Activated effector memory CD4-positive, alpha-beta T cell treated with anti-CD3 and anti-CD28 coated beads, Interleukin-2, amount 50 U/mL, for 16 hours (primary cell): ENCODE data around the gene MAB21L2.

Experiments
- DNase-seq: peaks from one replicate; pipeline ENCODE4 v3.0.0-alpha.2; 2020

Gene MAB21L2

DNA sequence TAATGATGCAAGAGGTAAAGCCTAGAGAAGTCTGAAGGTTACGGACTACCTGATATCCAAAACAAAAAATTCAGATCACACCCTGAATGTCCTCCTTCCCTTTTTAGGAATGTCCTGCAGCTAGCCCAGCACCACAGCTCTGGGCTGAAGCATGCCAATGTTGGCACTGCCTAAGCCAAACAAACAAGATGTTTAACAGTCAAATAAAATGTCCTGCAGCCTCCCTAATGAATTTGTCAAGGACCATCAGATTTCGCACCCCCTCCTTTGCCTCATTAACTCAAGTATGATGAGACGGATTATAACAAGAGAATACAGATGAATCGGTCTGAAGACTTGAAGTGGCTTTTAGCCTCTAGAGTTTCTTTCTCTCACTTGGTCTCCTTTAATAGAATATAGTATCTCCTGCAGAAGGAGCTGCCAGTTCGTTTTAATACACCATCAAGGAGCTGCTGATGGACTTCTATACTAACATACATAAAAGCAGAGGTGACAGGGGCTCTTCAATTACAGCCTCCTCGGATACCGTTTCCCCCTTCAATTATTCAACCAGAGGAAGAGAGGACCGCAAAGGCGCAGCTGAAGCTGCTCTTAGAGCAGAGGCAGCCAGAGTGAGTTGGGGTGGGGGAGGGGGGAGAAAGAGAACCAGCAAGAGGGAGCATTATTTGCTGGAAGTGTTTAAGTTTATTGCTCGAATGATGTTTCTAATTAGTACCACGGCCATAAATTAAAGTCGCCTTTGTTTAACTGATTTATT, 3.0 kb upstream of the MAB21L2 start:
- DNase-seq, result no peak

DNA sequence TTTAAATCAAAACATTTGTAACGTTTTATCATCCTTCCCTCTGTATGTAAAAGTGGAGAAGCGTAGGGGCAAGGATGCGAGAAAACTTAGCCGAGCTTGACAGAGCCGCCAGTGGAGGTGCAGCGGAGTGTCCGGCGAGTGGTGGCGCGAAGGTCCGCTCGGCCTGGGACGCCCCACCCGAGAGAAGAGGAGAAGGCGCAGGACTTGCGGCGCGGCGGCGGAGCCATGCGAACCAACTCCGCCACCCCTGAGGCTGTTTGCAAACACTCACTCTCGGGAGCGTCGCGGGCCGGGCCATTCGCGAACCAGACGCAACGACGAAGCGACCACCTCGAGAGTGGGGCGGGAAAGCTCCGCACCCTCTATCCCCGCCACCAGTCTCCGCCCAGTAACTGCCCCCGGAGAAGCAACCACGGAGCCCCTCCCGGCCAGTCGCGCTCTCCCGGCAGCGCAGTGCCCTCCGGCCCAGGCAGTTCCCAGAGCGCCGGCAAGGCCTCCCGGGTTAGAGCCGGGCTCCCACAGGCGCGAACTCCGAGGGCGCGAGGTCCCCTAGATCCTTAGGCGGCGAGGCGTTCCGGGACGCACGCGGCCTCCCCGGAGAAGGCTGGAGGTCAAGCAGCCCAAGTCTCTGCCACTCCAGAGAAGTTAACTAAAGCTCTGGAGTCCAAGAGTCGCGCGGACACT, 2.3 kb upstream of the MAB21L2 start:
- DNase-seq, result no peak

DNA sequence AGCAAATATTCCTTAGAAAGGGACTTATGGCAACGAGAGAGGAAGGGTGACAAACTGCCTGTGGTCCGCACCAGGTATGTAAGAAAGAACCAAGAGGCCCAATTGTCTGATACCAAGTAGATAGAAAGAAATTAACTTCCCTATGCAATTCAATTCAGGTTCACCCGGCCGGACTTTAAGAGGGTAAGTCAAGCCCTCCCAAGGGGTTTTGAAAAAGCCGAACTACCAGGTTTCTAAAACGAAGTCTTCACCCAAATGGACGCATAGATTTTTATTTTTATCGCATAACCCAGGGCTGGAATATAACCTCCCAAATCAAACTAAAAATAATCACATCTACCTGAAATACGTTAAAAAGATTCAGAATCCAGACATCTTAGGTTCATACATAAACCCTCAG, 1.6 kb upstream of the MAB21L2 start:
- no peak for DNase-seq

DNA sequence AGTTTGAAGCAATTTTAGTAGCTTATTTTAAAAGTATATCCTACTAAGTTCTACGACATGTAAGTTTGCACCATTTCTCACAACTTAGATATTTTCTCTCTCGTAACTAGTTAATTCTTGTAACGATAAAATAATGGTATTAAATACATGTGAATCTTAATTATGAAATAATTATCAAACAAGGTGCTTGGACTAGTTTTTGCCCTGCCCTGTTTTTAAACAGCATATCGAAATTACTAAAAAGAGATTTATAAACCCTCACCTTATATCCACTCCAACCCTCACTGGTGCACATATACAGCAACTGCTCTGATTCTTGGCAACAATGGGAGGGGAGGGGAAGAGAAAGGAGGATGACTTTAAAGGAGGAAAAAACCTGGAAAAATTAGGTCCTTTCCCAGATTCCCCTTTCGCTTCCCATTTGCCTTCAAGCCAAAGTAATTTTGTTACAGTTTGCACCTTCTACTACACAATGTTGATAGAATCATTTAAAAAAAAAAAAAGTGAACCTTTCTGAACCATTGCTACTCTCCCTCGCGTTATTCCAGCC, 820 bp upstream of the MAB21L2 start:
- DNase-seq, result no peak

DNA sequence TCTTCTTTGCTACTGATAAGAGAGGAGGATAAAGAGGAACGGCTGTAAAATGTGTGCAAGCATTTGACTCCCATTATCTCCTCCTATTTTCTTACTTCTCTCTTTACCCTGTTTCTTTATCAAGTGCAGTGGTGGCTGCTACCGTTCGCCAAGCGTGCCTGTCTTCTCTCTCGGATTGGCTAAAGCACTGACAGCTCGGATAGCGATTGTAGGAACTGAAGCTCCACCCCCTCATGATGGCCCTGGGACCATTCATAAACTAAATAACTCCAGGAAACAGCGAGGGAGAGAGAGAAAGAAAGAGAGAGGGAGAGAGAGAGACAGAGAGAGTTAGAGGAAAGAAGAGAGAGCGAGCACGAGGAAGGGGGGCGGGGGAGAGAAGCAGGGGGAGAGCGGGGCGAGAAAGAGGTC, 305 bp upstream of the MAB21L2 start:
- DNase-seq, result no peak

DNA sequence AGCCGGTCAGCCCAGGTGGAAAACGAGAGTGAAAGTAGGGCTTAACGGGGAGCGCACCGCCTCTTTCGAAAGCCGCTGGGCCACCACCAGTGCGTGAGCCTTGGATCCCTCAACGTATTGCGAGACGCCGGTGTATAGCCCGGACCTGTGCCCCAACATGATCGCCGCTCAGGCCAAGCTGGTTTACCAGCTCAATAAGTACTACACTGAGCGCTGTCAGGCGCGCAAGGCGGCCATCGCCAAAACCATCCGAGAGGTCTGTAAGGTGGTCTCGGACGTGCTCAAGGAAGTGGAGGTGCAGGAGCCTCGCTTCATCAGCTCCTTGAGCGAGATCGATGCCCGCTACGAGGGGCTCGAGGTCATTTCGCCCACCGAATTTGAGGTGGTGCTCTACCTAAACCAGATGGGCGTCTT, 929 bp downstream of the MAB21L2 start:
- no peak for DNase-seq

DNA sequence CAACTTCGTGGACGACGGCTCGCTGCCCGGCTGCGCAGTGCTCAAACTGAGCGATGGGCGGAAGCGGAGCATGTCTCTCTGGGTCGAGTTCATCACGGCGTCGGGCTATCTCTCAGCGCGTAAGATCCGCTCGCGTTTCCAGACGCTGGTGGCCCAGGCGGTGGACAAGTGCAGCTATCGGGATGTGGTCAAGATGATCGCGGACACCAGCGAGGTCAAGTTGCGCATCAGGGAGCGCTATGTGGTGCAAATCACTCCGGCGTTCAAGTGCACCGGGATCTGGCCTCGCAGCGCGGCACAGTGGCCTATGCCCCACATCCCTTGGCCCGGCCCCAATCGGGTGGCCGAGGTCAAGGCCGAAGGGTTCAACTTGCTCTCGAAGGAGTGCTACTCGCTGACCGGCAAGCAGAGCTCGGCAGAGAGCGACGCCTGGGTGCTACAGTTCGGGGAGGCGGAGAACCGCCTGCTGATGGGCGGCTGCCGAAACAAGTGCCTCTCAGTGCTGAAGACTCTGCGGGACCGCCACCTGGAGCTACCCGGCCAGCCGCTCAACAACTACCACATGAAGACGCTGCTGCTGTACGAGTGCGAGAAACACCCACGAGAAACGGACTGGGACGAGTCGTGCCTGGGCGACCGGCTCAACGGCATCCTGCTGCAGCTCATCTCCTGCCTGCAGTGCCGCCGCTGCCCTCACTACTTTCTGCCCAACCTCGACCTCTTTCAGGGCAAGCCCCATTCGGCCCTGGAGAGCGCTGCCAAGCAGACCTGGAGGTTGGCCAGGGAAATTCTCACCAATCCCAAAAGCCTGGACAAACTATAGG, 1.5 kb downstream of the MAB21L2 start:
- no peak for DNase-seq

DNA sequence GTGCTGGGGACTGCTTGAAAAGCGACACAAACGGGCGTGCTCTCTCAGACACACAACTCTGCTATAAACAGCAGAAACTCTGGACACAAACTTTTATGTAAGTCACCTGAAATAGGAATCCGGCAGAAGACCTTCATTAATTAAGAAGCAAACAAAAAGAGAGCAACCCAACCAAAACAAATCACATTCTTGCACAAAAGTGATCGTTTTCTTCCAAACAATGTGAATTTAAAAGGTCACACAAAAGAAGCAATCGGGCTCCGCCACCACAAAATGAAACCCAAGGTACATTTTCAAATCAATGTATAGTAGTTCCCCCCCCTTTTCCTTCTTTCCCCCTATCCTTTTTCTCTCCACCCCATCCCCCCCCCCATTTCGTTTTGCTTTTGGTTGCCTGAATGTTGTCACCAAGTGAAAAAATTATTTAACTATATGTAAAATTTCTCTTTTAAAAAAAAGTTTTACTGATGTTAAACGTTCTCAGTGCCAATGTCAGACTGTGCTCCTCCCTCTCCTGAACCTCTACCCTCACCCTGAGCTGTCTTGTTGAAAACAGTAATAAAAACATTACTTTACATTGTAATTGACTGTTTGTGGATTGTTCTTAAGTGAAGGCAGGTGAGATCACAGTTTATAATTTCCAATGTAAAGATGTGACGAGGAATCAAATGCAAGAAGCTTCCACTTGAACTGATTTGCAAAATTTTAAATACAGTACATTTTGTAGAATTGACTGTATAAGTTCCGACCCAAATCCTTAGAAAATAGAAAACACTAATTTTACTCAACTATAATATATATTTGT, 2.4 kb downstream of the MAB21L2 start:
- no peak for DNase-seq

DNA sequence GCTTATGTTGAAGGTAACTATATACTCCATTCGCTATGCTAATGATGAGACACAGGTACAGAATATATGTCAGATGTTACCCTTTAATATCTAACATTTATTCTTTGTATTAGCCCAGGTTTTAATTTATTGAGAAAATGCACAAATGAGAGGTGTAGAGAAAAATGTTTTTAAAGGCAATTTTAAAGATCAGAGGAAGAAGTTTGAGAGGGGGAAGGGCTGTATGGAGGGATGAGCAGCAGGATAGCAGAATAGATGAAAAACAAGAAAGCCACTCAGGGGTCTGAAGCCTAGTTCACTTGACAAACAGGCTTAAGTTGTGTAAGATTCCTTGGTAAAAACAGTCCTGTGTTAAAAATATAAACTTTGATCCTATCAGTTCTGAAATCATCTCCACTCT, 3.7 kb downstream of the MAB21L2 start:
- no peak for DNase-seq

DNA sequence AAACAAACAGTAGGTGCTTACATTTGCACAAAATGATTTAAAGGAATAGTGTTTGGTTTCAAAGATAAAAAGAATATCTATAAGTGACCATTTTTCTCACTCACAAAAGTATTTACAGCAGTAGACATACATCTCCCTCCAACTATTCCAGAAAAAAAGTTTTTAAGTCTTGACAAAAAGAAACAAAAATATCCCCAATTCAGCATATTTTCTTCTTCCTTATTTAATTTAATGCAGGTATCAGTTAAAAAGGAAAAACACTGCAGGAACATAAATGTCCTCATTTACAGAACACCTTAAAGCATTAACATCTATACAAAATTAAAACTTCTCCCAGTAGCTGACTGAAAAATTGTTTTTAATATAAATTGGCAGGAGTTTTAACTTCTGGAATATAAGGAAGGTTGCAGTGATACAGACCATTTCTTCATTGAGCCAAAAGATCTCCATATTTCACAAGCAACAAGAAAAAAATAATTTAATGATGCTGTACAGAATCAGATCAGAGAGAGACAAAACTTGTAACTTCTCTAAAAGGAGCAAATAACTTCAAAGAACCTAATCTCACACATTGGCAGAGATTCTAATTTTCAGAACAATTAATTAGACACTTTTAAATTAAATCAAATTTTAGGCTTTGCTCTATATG, 4.3 kb downstream of the MAB21L2 start:
- no peak for DNase-seq

DNA sequence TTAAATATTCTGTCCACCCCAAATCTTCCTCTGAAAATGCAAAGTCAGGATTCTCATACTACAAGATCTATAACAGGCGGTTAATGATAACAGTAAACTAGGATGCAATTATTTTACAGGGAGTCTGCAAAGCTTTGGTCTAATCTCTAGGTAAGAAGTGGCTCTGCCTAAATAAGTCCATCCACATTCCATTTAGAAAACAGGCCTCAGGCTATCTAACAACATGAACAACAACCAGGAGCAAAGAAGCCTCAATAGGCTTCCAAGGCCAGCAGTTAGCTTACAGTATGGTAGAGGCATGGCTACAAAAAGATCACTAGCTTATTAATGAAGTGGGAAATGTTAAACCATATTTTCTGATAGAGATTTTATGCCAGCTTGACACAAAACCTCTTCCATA, 6.4 kb downstream of the MAB21L2 start:
- no peak for DNase-seq

DNA sequence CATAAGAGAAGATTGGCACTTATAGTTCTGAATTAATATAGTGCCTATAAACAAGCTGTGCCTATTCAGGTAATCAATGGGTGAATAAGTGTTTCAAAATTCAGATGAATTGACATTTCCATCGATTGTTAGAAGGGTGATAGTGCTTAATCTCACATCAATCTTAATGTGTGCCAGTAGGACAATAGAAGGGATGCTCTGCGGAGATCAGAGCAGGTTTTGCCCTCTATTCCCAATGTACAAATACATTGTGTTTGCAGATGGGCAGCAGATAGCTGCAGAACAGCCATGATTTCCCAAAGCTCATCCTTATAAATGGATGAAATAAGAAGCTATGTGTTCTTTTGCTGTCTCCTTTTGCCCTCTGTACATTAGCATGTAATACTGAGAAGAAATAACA, 7.2 kb downstream of the MAB21L2 start:
- no peak for DNase-seq

DNA sequence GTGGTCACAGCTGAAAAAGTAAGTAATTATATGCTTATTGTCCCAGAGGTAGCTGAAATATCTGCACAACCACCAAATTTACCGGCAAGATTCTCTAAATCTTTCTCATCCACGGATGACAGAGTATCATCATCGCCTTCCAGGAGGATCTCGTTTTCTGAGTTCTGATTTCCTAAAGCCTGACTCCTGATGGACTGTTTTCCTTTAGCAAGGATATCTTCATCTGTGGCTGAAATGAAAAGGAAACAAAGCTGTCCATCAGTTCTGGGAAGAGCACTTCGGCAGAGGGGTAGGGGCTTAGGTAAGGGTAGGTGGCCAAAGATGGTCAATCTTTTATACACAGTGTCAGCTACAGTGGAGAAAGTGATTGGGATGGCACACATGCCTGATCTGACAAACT, 8.7 kb downstream of the MAB21L2 start:
- DNase-seq, result no peak

DNA sequence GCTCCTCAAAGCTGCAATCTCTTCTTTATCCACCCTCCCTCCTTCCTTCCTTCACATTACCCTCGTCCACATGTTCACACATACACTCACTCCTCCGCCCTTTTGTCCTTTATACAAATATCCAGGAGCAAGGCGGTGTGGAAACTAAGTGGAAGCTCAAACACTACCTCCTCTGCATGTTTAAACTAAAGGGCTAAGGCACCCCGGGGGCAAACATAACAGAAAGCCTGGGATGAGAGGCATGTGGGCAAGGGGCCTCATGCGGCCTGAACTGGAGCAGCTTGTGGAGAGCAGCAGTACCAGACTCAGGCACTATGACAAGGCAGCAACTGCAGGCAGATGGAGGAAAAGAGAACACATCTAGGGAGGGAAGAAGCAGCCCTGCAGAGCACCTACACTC, 9.5 kb downstream of the MAB21L2 start:
- DNase-seq, result no peak

DNA sequence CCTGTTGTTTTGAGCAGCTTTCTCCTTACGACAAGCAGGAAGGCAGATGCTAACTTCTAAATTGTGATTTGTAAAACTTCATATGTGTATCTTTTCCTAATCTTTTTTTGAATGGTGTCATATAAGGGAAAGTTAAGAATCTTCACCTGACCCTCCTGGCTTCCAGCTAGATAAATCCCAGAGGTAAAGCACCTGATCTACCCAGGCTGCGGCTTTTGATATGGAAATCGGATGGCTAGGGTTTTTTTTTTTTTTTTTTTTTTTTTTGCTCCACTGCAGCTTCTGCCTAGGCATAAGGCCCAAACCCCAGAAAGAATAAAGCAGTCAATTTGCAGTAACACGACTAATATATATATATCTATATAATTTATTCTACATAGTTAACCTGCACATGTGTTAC, 10.0 kb downstream of the MAB21L2 start:
- no peak for DNase-seq

DNA sequence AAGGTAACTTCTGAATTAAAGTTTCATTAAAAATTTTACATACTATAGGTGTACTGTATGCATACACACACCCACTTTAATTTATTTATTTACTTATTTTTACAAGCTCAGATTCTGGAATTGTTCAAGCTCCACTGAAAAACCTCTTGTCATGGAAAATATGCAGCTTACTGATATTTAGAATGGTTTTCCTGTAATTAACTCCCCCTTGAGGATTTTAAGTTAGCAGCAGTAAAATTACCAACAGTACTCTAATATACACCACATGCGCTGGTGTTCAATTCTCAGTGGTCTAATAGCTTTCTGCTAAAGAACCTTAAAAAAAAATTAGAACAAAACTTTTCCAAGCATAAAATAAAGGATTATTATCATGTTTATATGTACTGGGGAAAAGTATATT, 12.0 kb downstream of the MAB21L2 start:
- DNase-seq, result no peak

DNA sequence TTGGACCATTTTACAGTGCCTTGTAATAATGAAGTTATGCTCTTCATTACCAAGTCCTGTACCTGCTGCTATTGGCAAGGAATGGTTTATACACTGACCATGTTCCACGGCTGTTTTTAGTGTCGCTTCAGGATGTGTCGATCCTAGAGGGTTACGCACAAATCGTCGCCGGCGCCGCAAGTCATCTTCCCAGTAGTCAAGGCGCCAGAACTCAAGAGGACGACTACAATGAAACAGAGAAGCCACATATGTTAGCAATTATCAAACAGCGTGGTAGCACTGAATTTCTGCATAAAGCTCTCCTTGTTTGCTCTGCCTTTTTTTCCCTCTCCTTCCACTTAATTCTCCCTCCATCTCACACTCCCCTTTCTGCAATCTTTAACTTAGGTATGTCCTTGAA, 17.0 kb downstream of the MAB21L2 start:
- no peak for DNase-seq

DNA sequence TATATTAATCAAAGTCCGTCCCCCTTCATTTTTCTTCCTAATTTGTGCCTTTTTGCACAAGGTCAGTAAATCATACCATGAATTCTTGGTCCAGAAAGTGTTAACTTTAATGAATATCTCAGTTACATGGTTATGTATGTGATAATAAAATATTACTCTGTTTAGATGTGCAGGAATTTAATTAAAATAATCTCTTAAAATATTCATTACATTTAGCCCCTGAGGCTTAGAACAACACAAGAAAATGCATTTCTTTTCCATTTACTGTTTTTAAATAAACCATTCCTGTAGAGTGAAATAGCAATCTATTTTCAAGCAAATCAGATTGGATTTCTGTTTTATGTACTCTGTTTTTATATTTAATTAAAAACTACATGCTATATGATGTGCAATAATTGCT, 17.6 kb downstream of the MAB21L2 start:
- DNase-seq, result no peak

DNA sequence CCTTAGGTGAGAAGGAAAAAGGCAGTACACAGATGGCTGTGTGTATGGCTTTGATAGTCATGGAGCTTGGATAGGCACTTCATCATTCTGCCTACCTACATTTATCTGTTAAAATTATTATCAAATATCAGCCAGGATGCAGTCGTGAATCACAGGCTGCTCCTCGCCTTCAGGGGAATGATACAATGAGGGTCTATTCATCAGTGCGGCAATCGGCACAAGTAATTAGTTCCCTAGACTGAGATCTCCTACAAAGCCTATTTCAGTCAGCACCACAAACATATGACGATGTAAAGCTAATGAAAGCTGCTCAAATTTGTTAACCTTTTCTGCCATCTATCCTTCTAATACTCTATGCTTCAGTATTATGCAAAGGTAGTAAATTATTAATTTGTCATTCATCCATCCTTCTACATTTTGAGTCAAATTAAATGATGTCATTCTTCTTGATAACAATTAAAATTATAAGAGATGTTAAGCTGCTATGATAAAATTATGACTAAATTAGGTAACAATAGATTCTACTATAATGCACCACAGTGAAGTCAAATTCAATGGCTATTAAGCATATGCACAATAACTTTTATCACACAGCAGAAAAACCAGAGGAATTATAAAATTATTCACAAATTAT, 19.0 kb downstream of the MAB21L2 start:
- DNase-seq, result no peak

DNA sequence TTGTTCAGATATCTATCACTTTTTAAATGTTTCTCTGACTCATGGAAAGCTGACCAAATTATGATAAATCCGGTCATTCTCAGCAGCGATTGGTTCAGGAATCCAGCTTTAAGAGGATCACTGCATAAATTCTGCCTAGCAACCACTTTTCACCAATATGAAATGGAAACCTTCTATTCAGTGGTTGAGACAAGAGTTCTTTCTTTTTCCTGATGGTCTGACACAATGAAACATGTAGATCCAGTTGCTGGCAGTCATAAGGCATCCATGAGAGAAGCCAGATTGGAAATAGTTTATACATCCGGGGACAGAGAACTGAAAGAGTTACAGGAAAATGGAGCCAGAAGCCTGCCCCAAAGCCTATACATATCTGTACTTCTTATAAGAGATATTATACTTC, 27.2 kb downstream of the MAB21L2 start:
- no peak for DNase-seq

DNA sequence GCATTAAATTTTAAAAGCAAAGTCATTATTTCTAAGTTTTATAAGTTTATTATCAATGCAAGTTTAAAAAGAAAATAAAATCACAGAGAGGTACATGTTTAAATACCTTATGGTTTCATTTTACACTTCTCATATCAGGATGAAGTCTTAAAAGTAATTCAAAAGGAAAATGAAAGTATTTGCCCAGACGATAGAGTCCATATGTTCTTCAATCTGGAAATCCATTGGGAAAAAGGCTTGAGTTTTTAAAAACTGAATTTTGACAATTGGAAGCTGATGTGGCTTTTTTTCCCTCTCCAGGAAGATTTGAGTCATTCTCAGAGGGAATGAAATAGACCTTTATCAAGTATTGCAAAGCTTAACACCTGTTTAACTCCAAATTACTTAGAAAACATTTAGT, 37.1 kb downstream of the MAB21L2 start:
- DNase-seq, result no peak

DNA sequence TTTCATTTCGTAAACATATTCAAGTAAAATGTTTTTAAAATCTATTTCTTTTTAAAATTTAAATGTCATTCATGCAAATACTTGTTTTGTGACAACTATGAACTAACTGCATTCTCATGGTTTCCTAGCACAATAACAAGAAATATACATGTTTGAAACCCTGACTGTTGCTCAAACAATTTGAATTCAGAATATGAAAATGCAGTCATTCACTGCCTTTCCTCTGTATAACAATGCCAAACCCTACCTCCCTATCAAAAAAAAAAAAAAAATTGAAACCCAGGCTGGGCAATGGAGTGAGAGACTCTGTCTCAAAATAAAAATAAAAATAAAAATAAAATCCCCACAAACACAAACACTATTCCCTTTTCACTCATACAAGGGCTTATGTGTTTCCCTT, 42.1 kb downstream of the MAB21L2 start:
- DNase-seq, result no peak
